Liver (tissue), 3 donors: Measurements from ENCODE around the gene TM9SF1.

Experiments used
- CTCF ChIP-seq: fragments of 150-350 bp; IDR thresholded peaks from 2 replicates; pipeline ENCODE4 v1.5.1; 2017; ENCODE audit warnings: improper control_type of control experiment, low read depth, low read length; ENCODE audit not compliant: missing input control
- EGR1 ChIP-seq, 2 donors: IDR thresholded peaks; 2 replicates each; pipeline ENCODE4 v1.6.1; 2016 to 2018; ENCODE audit warnings: antibody characterized with exemption in 2 of 2, low read depth in 2 of 2
- GABPA ChIP-seq, 2 donors: IDR thresholded peaks in 1 of 2; conservative IDR thresholded peaks in 1 of 2; 2 replicates each; pipeline ENCODE4 v1.6.1; 2016; ENCODE audit warnings: antibody characterized with exemption in 2 of 2, mild to moderate bottlenecking in 1 of 2, moderate library complexity in 1 of 2
- HNF4G ChIP-seq: IDR thresholded peaks from 2 replicates; pipeline ENCODE4 v1.6.1; 2016; ENCODE audit warnings: antibody characterized with exemption
- JUND ChIP-seq, 2 donors: IDR thresholded peaks; 2 replicates each; pipeline ENCODE4 v1.6.1; 2016; ENCODE audit warnings: antibody characterized with exemption in 2 of 2
- RAD21 ChIP-seq, 2 donors: IDR thresholded peaks; 2 replicates each; pipeline ENCODE4 v1.6.1; 2016; ENCODE audit warnings: antibody characterized with exemption in 2 of 2, mild to moderate bottlenecking in 2 of 2
- RXRA ChIP-seq, 2 donors: IDR thresholded peaks; 2 replicates each; pipeline ENCODE4 v1.6.1; 2017 to 2018; ENCODE audit warnings: antibody characterized with exemption in 2 of 2, mild to moderate bottlenecking in 1 of 2
- SP1 ChIP-seq: IDR thresholded peaks from 2 replicates; pipeline ENCODE4 v1.6.1; 2018; ENCODE audit warnings: antibody characterized with exemption, mild to moderate bottlenecking
- TAF1 ChIP-seq: conservative IDR thresholded peaks from 2 replicates; pipeline ENCODE4 v1.6.1; 2016; ENCODE audit warnings: antibody characterized with exemption, mild to moderate bottlenecking
- YY1 ChIP-seq: IDR thresholded peaks from 2 replicates; pipeline ENCODE4 v1.6.1; 2016; ENCODE audit warnings: antibody characterized with exemption, mild to moderate bottlenecking
- ZBTB33 ChIP-seq: IDR thresholded peaks from 2 replicates; pipeline ENCODE4 v1.6.1; 2016; ENCODE audit warnings: antibody characterized with exemption
- TF ChIP-seq, protein P1 (sequence below): IDR thresholded peaks from 2 replicates; pipeline ENCODE4 v1.6.1; 2016; ENCODE audit warnings: antibody characterized with exemption
- TF ChIP-seq, protein P2 (sequence below): IDR thresholded peaks from 2 replicates; pipeline ENCODE4 v1.6.1; 2016; ENCODE audit warnings: antibody characterized with exemption, mild to moderate bottlenecking
- TF ChIP-seq, protein P3 (sequence below): IDR thresholded peaks from 2 replicates; pipeline ENCODE4 v1.6.1; 2016; ENCODE audit warnings: antibody characterized with exemption
- donor health status: healthy.
- donor health status: healthy.

DNA sequence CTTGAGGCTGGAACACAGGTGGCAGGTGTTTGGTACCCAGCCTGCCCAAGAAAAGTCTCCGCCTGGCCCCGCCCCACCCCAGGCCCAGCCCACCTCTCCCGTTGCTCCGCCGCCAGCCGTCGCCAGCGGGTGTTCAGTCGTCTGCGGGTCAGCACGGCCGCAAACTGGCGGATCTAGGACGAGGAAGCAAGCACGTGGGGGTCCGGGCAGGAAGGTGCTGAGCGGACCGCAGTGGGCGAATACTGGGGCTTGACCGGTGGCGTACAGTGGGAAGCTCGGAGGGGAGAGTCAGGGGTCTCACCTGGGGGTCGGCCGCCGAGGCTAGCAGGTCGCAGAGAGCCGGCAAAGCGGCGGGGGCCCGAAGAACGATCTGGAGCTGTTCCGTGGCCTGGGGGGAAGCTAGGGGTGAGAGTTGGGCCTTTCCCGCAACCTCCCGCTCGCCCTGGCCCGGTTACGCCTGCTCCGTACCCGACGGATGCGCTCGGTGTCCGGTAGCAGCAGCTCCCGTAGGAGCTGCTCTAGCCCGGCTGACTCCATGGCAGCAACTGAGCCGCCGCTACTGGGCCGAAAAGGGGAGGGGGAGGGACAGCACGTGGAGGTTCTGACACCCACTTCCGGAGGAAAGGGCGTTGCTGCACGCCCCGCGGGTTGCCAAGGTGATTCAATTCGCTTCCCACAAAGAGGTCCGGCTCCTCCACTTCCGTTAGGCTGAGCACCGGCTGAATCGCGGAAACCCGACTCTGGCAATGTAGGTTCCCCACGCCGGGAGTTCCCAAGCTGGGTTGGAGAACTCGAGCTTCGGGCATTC lies 6.8 kb downstream of the TM9SF1 start, which contains the start of gene IPO4:
- TF ChIP-seq CTCF (no peak), SP1 (peak; percentile 68), JUND (IDR thresholded peaks at IDR 0.05) (no peak), ZBTB33 (no peak), TAF1 (no peak), RXRA (IDR thresholded peaks at IDR 0.05) (peak; percentile 52 to 70), EGR1 (IDR thresholded peaks at IDR 0.05; ENCODE audit: low read depth in 2 of 2) (no peak), YY1 (peak; percentile 75), HNF4G (no peak), RAD21 (IDR thresholded peaks at IDR 0.05) (peak; percentile 46 to 57), GABPA (IDR thresholded peaks at IDR 0.05 in 1 of 2, conservative IDR thresholded peaks at IDR 0.05 in 1 of 2) (peak; percentile 99)
- TF ChIP-seq, protein P1, sequence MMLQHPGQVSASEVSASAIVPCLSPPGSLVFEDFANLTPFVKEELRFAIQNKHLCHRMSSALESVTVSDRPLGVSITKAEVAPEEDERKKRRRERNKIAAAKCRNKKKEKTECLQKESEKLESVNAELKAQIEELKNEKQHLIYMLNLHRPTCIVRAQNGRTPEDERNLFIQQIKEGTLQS = no peak
- TF ChIP-seq, protein P2, sequence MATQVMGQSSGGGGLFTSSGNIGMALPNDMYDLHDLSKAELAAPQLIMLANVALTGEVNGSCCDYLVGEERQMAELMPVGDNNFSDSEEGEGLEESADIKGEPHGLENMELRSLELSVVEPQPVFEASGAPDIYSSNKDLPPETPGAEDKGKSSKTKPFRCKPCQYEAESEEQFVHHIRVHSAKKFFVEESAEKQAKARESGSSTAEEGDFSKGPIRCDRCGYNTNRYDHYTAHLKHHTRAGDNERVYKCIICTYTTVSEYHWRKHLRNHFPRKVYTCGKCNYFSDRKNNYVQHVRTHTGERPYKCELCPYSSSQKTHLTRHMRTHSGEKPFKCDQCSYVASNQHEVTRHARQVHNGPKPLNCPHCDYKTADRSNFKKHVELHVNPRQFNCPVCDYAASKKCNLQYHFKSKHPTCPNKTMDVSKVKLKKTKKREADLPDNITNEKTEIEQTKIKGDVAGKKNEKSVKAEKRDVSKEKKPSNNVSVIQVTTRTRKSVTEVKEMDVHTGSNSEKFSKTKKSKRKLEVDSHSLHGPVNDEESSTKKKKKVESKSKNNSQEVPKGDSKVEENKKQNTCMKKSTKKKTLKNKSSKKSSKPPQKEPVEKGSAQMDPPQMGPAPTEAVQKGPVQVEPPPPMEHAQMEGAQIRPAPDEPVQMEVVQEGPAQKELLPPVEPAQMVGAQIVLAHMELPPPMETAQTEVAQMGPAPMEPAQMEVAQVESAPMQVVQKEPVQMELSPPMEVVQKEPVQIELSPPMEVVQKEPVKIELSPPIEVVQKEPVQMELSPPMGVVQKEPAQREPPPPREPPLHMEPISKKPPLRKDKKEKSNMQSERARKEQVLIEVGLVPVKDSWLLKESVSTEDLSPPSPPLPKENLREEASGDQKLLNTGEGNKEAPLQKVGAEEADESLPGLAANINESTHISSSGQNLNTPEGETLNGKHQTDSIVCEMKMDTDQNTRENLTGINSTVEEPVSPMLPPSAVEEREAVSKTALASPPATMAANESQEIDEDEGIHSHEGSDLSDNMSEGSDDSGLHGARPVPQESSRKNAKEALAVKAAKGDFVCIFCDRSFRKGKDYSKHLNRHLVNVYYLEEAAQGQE = peak; percentile 58
- TF ChIP-seq, protein P3, sequence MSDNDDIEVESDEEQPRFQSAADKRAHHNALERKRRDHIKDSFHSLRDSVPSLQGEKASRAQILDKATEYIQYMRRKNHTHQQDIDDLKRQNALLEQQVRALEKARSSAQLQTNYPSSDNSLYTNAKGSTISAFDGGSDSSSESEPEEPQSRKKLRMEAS = peak; percentile 100
